SK-N-SH treated with all-trans-retinoic acid at 6 μM for 48 hours (cell line): ENCODE results near the gene DDX23.

ENCODE experiments used
- ATAC-seq: fragments of 200-7000 bp; cut with Tn5 transposase; 3 replicates; pipeline ENCODE4 v1.9.1; 2020; ENCODE audit warnings: mild to moderate bottlenecking, moderate library complexity
- ARNTL ChIP-seq: fragments of 450-650 bp; formaldehyde crosslinking; IDR thresholded peaks from 2 replicates; pipeline ENCODE4 v1.5.0; 2020; ENCODE audit warnings: low read depth, mild to moderate bottlenecking, moderate library complexity, borderline replicate concordance
- BACH2 ChIP-seq: fragments of 250-450 bp; sonication (Bioruptor Pico); IDR thresholded peaks from 2 replicates; pipeline ENCODE4 v1.9.0; 2021; ENCODE audit warnings: mild to moderate bottlenecking, borderline replicate concordance
- CSDC2 ChIP-seq: fragments of 250-450 bp; sonication (Bioruptor Pico); IDR thresholded peaks from 2 replicates; pipeline ENCODE4 v1.5.0; 2020; ENCODE audit warnings: mild to moderate bottlenecking, moderate library complexity
- ESRRG ChIP-seq: fragments of 250-450 bp; sonication (Bioruptor Pico); IDR thresholded peaks from 2 replicates; pipeline ENCODE4 v1.6.1; 2021; ENCODE audit warnings: mild to moderate bottlenecking
- GLIS3 ChIP-seq: fragments of 250-450 bp; sonication (Bioruptor Pico); IDR thresholded peaks from 2 replicates; pipeline ENCODE4 v1.5.0; 2020; ENCODE audit warnings: mild to moderate bottlenecking, moderate library complexity
- ISL1 ChIP-seq: fragments of 250-450 bp; sonication (Bioruptor Pico); IDR thresholded peaks from 2 replicates; pipeline ENCODE4 v2.1.2; 2022; ENCODE audit warnings: mild to moderate bottlenecking, moderate library complexity
- OSR1 ChIP-seq: fragments of 250-450 bp; sonication (Bioruptor Pico); IDR thresholded peaks from 2 replicates; pipeline ENCODE4 v1.8.0; 2022; ENCODE audit warnings: moderate library complexity, mild to moderate bottlenecking, inconsistent platforms
- PPARA ChIP-seq: fragments of 250-450 bp; sonication (Bioruptor Pico); IDR thresholded peaks from 2 replicates; pipeline ENCODE4 v1.5.0; 2020; ENCODE audit warnings: mild to moderate bottlenecking, borderline replicate concordance
- RARB ChIP-seq: fragments of 250-450 bp; sonication (Bioruptor Pico); IDR thresholded peaks from 2 replicates; pipeline ENCODE4 v1.8.0; 2021; ENCODE audit warnings: mild to moderate bottlenecking, moderate library complexity
- SNAI2 ChIP-seq: fragments of 250-450 bp; sonication (Bioruptor Pico); IDR thresholded peaks from 2 replicates; pipeline ENCODE4 v1.5.0; 2020; ENCODE audit warnings: mild to moderate bottlenecking, moderate library complexity
- TCF4 ChIP-seq: fragments of 250-450 bp; sonication (Bioruptor Pico); IDR thresholded peaks from 2 replicates; pipeline ENCODE4 v1.8.0; 2021; ENCODE audit warnings: mild to moderate bottlenecking, moderate library complexity, borderline replicate concordance
- ZC3H10 ChIP-seq: fragments of 250-450 bp; sonication (Bioruptor Pico); IDR thresholded peaks from 2 replicates; pipeline ENCODE4 v1.5.1; 2021; ENCODE audit warnings: mild to moderate bottlenecking, moderate library complexity
- ZFP3 ChIP-seq: fragments of 250-450 bp; sonication (Bioruptor Pico); IDR thresholded peaks from 2 replicates; pipeline ENCODE4 v1.5.0; 2020; ENCODE audit warnings: mild to moderate bottlenecking, moderate library complexity
- ZFP30 ChIP-seq: fragments of 450-650 bp; formaldehyde crosslinking; IDR thresholded peaks from 2 replicates; pipeline ENCODE4 v1.5.0; 2022; ENCODE audit warnings: mild to moderate bottlenecking, moderate library complexity
- ZNF565 ChIP-seq: fragments of 450-650 bp; formaldehyde crosslinking; conservative IDR thresholded peaks from 2 replicates; pipeline ENCODE4 v1.5.0; 2020; ENCODE audit warnings: low read depth, mild to moderate bottlenecking, moderate library complexity
- ZNF70 ChIP-seq: fragments of 450-650 bp; formaldehyde crosslinking; IDR thresholded peaks from 2 replicates; pipeline ENCODE4 v1.5.0; 2020; ENCODE audit warnings: mild to moderate bottlenecking, moderate library complexity
- ZNF8 ChIP-seq: fragments of 450-650 bp; formaldehyde crosslinking; IDR thresholded peaks from 2 replicates; pipeline ENCODE4 v1.5.0; 2020; ENCODE audit warnings: mild to moderate bottlenecking, moderate library complexity
- TF ChIP-seq, protein P1 (sequence below): fragments of 250-450 bp; sonication (Bioruptor Pico); IDR thresholded peaks from 2 replicates; pipeline ENCODE4 v1.5.1; 2021; ENCODE audit warnings: mild to moderate bottlenecking, moderate library complexity
- TF ChIP-seq, protein P2 (sequence below): fragments of 250-450 bp; sonication (Bioruptor Pico); IDR thresholded peaks from 2 replicates; pipeline ENCODE4 v1.8.0; 2020; ENCODE audit warnings: mild to moderate bottlenecking, moderate library complexity, borderline replicate concordance
- TF ChIP-seq, protein P3 (sequence below): fragments of 250-450 bp; sonication (Bioruptor Pico); IDR thresholded peaks from 2 replicates; pipeline ENCODE4 v1.8.0; 2021; ENCODE audit warnings: low read depth, mild to moderate bottlenecking, moderate library complexity, borderline replicate concordance
- TF ChIP-seq, protein P4 (sequence below): fragments of 250-450 bp; sonication (Bioruptor Pico); IDR thresholded peaks from 2 replicates; pipeline ENCODE4 v1.5.0; 2020; ENCODE audit warnings: mild to moderate bottlenecking, moderate library complexity

Gene DDX23

DNA sequence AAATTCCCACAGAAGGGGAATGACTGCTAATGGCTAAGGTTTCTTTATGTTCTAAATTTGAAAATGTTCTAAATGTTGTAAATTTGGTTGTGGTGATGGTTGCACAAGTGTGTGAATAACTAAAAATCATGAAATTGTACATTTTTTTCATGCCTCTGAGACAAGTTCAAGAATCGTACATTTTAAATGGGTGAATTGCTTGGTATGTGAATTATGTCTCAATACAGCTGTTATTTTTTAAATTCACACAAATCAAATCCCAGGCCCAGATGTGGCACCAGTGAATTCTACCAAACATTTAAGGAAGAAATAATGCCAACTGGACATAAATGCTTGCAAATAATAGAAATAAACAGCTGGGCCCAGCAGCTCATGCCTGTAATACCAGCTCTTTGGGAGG is 42.3 kb upstream of the DDX23 start:
- TF ChIP-seq ZNF70 (CRISPR knock-in tag) (no peak), ZNF565 (CRISPR knock-in tag) (no peak), RARB (no peak), ARNTL (no peak), ESRRG (no peak)
- TF ChIP-seq, protein P1, sequence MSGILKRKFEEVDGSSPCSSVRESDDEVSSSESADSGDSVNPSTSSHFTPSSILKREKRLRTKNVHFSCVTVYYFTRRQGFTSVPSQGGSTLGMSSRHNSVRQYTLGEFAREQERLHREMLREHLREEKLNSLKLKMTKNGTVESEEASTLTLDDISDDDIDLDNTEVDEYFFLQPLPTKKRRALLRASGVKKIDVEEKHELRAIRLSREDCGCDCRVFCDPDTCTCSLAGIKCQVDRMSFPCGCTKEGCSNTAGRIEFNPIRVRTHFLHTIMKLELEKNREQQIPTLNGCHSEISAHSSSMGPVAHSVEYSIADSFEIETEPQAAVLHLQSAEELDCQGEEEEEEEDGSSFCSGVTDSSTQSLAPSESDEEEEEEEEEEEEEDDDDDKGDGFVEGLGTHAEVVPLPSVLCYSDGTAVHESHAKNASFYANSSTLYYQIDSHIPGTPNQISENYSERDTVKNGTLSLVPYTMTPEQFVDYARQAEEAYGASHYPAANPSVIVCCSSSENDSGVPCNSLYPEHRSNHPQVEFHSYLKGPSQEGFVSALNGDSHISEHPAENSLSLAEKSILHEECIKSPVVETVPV (CRISPR knock-in tag) = no peak
- no peak for ATAC-seq

DNA sequence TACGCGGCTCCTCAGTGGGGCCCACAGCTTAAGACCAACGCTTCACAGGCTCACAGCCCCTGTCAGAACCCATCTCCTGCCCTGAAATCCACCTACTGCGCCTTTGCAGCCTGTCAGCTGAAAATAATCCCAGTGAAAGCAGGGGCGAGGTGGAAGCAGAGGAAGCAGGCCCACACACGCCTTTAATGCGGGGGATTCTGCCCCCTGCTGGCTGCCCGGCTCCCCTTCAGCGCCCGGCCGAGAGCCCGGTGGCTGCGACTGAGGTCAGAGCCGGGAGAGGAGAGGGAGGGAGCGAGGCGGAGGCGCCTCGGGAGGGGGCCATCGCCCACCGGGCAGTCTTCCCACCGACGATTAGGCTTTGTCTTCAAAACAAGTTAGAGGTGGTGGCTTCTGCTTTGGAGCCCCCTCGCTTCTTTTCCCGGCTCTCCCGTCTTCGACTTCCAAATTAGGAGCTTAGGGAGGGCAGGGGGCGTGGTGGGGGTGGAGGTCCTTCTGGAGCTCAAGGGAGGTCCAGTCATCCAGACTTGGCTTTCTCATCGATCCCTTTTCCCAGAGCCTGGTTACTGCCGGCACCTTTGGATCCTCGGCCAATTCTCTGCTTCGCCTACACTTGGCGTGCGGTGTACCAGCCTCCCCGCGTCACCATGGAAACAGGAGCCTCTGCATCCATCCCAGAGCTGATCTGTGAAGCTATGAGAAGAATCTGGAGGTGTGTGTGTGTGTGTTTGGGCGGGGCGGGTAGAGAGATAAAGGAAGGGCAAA is 38.9 kb upstream of the DDX23 start:
- TF ChIP-seq ZFP3 (CRISPR knock-in tag) (no peak), ZFP30 (no peak), ZNF8 (CRISPR knock-in tag) (no peak), ZNF565 (CRISPR knock-in tag) (no peak), BACH2 (CRISPR knock-in tag) (no peak), ISL1 (CRISPR knock-in tag) (no peak), ESRRG (no peak), GLIS3 (CRISPR knock-in tag) (no peak)
- TF ChIP-seq, protein P2, sequence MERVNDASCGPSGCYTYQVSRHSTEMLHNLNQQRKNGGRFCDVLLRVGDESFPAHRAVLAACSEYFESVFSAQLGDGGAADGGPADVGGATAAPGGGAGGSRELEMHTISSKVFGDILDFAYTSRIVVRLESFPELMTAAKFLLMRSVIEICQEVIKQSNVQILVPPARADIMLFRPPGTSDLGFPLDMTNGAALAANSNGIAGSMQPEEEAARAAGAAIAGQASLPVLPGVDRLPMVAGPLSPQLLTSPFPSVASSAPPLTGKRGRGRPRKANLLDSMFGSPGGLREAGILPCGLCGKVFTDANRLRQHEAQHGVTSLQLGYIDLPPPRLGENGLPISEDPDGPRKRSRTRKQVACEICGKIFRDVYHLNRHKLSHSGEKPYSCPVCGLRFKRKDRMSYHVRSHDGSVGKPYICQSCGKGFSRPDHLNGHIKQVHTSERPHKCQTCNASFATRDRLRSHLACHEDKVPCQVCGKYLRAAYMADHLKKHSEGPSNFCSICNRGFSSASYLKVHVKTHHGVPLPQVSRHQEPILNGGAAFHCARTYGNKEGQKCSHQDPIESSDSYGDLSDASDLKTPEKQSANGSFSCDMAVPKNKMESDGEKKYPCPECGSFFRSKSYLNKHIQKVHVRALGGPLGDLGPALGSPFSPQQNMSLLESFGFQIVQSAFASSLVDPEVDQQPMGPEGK (CRISPR knock-in tag) = no peak
- peak; percentile 100 for ATAC-seq

DNA sequence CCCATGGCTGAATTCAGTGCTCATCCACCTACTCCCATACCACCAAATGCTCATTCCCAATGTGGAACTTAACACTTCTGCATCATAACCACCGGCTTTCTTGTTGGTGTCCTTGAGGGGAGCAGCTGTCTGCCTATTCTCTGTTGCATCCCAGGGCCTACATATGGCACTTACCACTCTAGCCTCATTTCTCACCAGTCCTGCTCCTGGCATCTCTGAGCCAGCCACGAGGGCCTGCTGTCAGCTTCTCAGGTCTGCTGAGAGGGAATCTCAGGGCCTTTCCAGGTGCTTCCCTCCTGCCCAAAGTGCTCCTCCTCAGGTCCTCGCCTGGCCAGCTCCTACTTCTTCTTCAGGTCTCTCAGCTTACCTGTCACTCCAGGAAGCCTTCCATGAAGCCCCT is 37.7 kb upstream of the DDX23 start:
- no peak for ATAC-seq
- TF ChIP-seq OSR1 (CRISPR knock-in tag) (no peak), SNAI2 (CRISPR knock-in tag) (no peak), ZNF8 (CRISPR knock-in tag) (no peak), TCF4 (CRISPR knock-in tag) (no peak), RARB (no peak), ZFP30 (no peak), GLIS3 (CRISPR knock-in tag) (no peak), ISL1 (CRISPR knock-in tag) (no peak), ZC3H10 (no peak), ARNTL (no peak), ESRRG (no peak), ZFP3 (CRISPR knock-in tag) (no peak), PPARA (CRISPR knock-in tag) (no peak), CSDC2 (no peak)
- TF ChIP-seq, protein P3, sequence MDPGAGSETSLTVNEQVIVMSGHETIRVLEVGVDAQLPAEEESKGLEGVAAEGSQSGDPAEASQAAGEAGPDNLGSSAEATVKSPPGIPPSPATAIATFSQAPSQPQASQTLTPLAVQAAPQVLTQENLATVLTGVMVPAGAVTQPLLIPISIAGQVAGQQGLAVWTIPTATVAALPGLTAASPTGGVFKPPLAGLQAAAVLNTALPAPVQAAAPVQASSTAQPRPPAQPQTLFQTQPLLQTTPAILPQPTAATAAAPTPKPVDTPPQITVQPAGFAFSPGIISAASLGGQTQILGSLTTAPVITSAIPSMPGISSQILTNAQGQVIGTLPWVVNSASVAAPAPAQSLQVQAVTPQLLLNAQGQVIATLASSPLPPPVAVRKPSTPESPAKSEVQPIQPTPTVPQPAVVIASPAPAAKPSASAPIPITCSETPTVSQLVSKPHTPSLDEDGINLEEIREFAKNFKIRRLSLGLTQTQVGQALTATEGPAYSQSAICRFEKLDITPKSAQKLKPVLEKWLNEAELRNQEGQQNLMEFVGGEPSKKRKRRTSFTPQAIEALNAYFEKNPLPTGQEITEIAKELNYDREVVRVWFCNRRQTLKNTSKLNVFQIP (CRISPR knock-in tag) = no peak
- TF ChIP-seq, protein P2 (CRISPR knock-in tag) = no peak
- TF ChIP-seq, protein P4, sequence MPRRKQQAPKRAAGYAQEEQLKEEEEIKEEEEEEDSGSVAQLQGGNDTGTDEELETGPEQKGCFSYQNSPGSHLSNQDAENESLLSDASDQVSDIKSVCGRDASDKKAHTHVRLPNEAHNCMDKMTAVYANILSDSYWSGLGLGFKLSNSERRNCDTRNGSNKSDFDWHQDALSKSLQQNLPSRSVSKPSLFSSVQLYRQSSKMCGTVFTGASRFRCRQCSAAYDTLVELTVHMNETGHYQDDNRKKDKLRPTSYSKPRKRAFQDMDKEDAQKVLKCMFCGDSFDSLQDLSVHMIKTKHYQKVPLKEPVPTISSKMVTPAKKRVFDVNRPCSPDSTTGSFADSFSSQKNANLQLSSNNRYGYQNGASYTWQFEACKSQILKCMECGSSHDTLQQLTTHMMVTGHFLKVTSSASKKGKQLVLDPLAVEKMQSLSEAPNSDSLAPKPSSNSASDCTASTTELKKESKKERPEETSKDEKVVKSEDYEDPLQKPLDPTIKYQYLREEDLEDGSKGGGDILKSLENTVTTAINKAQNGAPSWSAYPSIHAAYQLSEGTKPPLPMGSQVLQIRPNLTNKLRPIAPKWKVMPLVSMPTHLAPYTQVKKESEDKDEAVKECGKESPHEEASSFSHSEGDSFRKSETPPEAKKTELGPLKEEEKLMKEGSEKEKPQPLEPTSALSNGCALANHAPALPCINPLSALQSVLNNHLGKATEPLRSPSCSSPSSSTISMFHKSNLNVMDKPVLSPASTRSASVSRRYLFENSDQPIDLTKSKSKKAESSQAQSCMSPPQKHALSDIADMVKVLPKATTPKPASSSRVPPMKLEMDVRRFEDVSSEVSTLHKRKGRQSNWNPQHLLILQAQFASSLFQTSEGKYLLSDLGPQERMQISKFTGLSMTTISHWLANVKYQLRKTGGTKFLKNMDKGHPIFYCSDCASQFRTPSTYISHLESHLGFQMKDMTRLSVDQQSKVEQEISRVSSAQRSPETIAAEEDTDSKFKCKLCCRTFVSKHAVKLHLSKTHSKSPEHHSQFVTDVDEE = no peak
